ENCODE data around the gene NBEAL2. TPM values are rescaled to one million over a fixed set of nuclear protein-coding genes. Genes with fewer than 3 reads are reported as not detected.

The NBEAL2 gene
- total and polyA plus RNA-seq, 2 of the 4 experiments (the other 2 are of a cell fraction), result 2.2 to 12.5 TPM

- no peaks in the 10 kb centered on the region; the same call in 1 of the 2 replicates for H3K36me3 ChIP-seq (ENCODE audit: control insufficient read depth, insufficient read depth, low read length)
- H4K5ac ChIP-seq (ENCODE audit: low read depth, low read length), result no peak overlapping the region
- dilution Hi-C loops (cut with HindIII; ENCODE audit: low sequenced_read_pairs, unreplicated experiment), result no loop called here
- 0 out of 2 replicates have a peak, but pooled peaks cover 2% of the 10 kb centered on the region for H3K4me1 ChIP-seq (ENCODE audit: control insufficient read depth, insufficient read depth, low read length)
- H2AK9ac ChIP-seq (replicated peaks; ENCODE audit: low read depth, low read length, poor library complexity), result no peak overlapping the region
- no peak overlapping the region for H3K4me3 ChIP-seq (ENCODE audit: insufficient read depth, low read depth, low read length)
- ChIA-PET CTCF (no interaction called here), POLR2A (ENCODE audit: unreplicated experiment) (no interaction called here)
- no peak overlapping the region for H3K4ac ChIP-seq (ENCODE audit: low read depth, low read length)
- H4K91ac ChIP-seq (ENCODE audit: insufficient read depth, low read depth, low read length), result no peak overlapping the region
- no peak overlapping the region for H4K8ac ChIP-seq (ENCODE audit: low read depth in 2 of 2, low read length in 2 of 2)
- ATAC-seq (ENCODE audit: low read depth) (no peak), DNase-seq (no peak)
- whole genome bisulfite sequencing, 2 experiments (ENCODE audit: extremely low coverage in 2 of 2, insufficient read length in 1 of 2), result no CpG with 5 or more reads among the region's 2 CpGs
- no peak overlapping the region for H2BK5ac ChIP-seq (ENCODE audit: low read depth, low read length, poor library complexity, severe bottlenecking)
- H2AFZ ChIP-seq (replicated peaks; ENCODE audit: low read length, poor library complexity), result no peak overlapping the region
- H3K27me3 ChIP-seq (ENCODE audit: control insufficient read depth, insufficient read depth, low read length), result no peaks in the 10 kb centered on the region
- in situ Hi-C loops (cut with MboI; ENCODE audit: low sequenced_read_pairs), result no loop called here
- H3K79me1 ChIP-seq (ENCODE audit: low read depth in 1 of 2, low read length in 2 of 2), result no peaks in the 10 kb centered on the region
- H3K56ac ChIP-seq (ENCODE audit: extremely low read depth, insufficient read depth, low read length), result no peak overlapping the region
- BruUV-seq (replicated peaks), result no TSS peak
- H3K18ac ChIP-seq (ENCODE audit: low read depth, low read length), result no peak overlapping the region
- H2BK15ac ChIP-seq (ENCODE audit: low read depth, low read length), result no peak overlapping the region
- H3K9me3 ChIP-seq (ENCODE audit: control insufficient read depth, insufficient read depth, low read length), result no peaks in the 10 kb centered on the region
- intact Hi-C loops (cut with micrococcal nuclease), result no loop called here
- H2BK20ac ChIP-seq (ENCODE audit: low read depth, low read length), result no peak overlapping the region
- H3K14ac ChIP-seq (replicated peaks; ENCODE audit: low read depth, low read length), result no peak overlapping the region
- H3K9me1 ChIP-seq (ENCODE audit: insufficient read depth, low read length), result no peaks in the 10 kb centered on the region; the same call in 1 of the 2 replicates
- H3K9ac ChIP-seq (ENCODE audit: low read depth, low read length), result no peak overlapping the region
- no peaks in the 10 kb centered on the region for H4K20me1 ChIP-seq (ENCODE audit: insufficient read depth, low read length)
- no peak overlapping the region for H3K27ac ChIP-seq (ENCODE audit: insufficient read depth, low read length)
- no peak for TF ChIP-seq RFX5 (IDR thresholded peaks at IDR 0.05; ENCODE audit: low read depth, low read length)
- TF ChIP-seq POLR2A (IDR thresholded peaks at IDR 0.05; ENCODE audit: low read depth, low read length), result no peak
- no peak for TF ChIP-seq NFE2L2 (IDR thresholded peaks at IDR 0.05; ENCODE audit: low read depth, low read length)
- TF ChIP-seq MAFK (IDR thresholded peaks at IDR 0.05; ENCODE audit: low read depth, low read length), result no peak
- TF ChIP-seq FOS (IDR thresholded peaks at IDR 0.05; ENCODE audit: low read depth, low read length), result no peak
- TF ChIP-seq BHLHE40 (IDR thresholded peaks at IDR 0.05; ENCODE audit: low read depth, low read length), result no peak
- TF ChIP-seq CEBPB (IDR thresholded peaks at IDR 0.05; ENCODE audit: low read depth, low read length), result no peak
- TF ChIP-seq CTCF (conservative IDR thresholded peaks at IDR 0.05; ENCODE audit: low read depth, low read length), result no peak
- no peak for TF ChIP-seq MXI1 (IDR thresholded peaks at IDR 0.05; ENCODE audit: borderline replicate concordance, low read depth, low read length)
- TF ChIP-seq SMC3 (IDR thresholded peaks at IDR 0.05; ENCODE audit: low read depth, low read length), result no peak
- TF ChIP-seq RAD21 (IDR thresholded peaks at IDR 0.05; ENCODE audit: low read length), result no peak
- no peak for TF ChIP-seq CHD1 (IDR thresholded peaks at IDR 0.05; ENCODE audit: low read depth, low read length)
- no peak for TF ChIP-seq RCOR1 (IDR thresholded peaks at IDR 0.05; ENCODE audit: insufficient replicate concordance, low read length)
- no peak for TF ChIP-seq ELK1 (IDR thresholded peaks at IDR 0.05; ENCODE audit: borderline replicate concordance, low read depth, low read length)
- TF ChIP-seq MAZ (IDR thresholded peaks at IDR 0.05; ENCODE audit: borderline replicate concordance, low read depth, low read length), result no peak
- no peak overlapping the region for H3K23ac ChIP-seq (ENCODE audit: low read depth, low read length)
- no peak overlapping the region for H2AK5ac ChIP-seq (ENCODE audit: low read depth, low read length)
- H2BK120ac ChIP-seq (ENCODE audit: low read depth, low read length), result no peak overlapping the region
- no peak overlapping the region for H3K4me2 ChIP-seq (ENCODE audit: low read depth, low read length)
Observed at GRCh38 chr3:46993292-46993691, 13.8 kb downstream of the NBEAL2 start.
